H1 (cell line): ENCODE results near the gene MYO16. TPM values are rescaled to one million over a fixed set of nuclear protein-coding genes. Genes with fewer than 3 reads are reported as not detected.

ENCODE experiments used
- CTCF ChIA-PET: fragments of 300-600 bp; sonication (Branson Sonifier 250); formaldehyde crosslinking; loops from one replicate; lab custom pipeline; 2021; ENCODE audit not compliant: partially characterized antibody; lab: Charles Lee
- POLR2A ChIA-PET: fragments of 300-600 bp; sonication (Branson Sonifier 250); formaldehyde crosslinking; loops from one replicate; lab custom pipeline; 2021; ENCODE audit warnings: inconsistent platforms; ENCODE audit not compliant: partially characterized antibody; lab: Charles Lee
- DNase-seq, 2 experiments: peaks; one replicate each; pipeline versions ENCODE4 v3.0.0 to v3.0.0-alpha.2; 2010 to 2022; ENCODE audit warnings: low spot score in 2 of 2, low read depth in 1 of 2, mixed read lengths in 1 of 2
- FAIRE-seq: peaks from 2 replicates; lab custom pipeline; 2011; peaks lifted over from hg19 to GRCh38; lab: Jason Lieb, UNC
- H2AFZ ChIP-seq: 2 replicates; pipeline ENCODE4 v1.8.1; 2012; ENCODE audit warnings: low read length, inconsistent platforms
- H2AK5ac ChIP-seq: 2 replicates; pipeline ENCODE4 v1.6.1; 2013; ENCODE audit warnings: low read depth, low read length
- H2BK120ac ChIP-seq: replicated peaks from 2 replicates; pipeline ENCODE3; 2013; ENCODE audit warnings: low read depth, low read length, inconsistent platforms
- H2BK12ac ChIP-seq: 2 replicates; pipeline ENCODE4 v1.6.1; 2013; ENCODE audit warnings: low read depth, low read length
- H2BK15ac ChIP-seq: 2 replicates; pipeline ENCODE4 v1.6.1; 2013; ENCODE audit warnings: low read length
- H2BK20ac ChIP-seq: 2 replicates; pipeline ENCODE4 v1.6.1; 2013; ENCODE audit warnings: low read length
- H2BK5ac ChIP-seq: 2 replicates; pipeline ENCODE4 v1.6.1; 2013; ENCODE audit warnings: low read depth, low read length
- H3K14ac ChIP-seq: 2 replicates; pipeline ENCODE4 v1.6.1; 2013; ENCODE audit warnings: inconsistent platforms; ENCODE audit not compliant: insufficient read length
- H3K18ac ChIP-seq: 2 replicates; pipeline ENCODE4 v1.6.1; 2013; ENCODE audit warnings: low read length; ENCODE audit errors: extremely low read depth
- H3K23ac ChIP-seq: 2 replicates; pipeline ENCODE4 v1.6.1; 2013; ENCODE audit warnings: inconsistent platforms; ENCODE audit not compliant: insufficient read length
- H3K23me2 ChIP-seq: 2 replicates; pipeline ENCODE4 v1.6.1; 2013; ENCODE audit warnings: low read depth, low read length
- H3K27ac ChIP-seq: 2 replicates; pipeline ENCODE4 v1.6.1; 2011; ENCODE audit warnings: low read depth, low read length, inconsistent platforms
- H3K27me3 ChIP-seq, 4 experiments: replicated peaks in 1 of 4; 1 replicate in 1 of 4; 2 replicates in 3 of 4; pipeline versions ENCODE4 v1.6.1 to v1.8.1; 2011 to 2013; ENCODE audit warnings: low read length in 3 of 4, mild to moderate bottlenecking in 3 of 4, inconsistent platforms in 2 of 4, mixed read lengths in 2 of 4, moderate library complexity in 1 of 4; ENCODE audit not compliant: control insufficient read depth in 3 of 4, insufficient read depth in 3 of 4; ENCODE audit errors: extremely low read depth in 1 of 4
- H3K36me3 ChIP-seq, 4 experiments: 2 replicates each; pipeline versions ENCODE4 v1.6.1 to v1.8.1; 2011 to 2013; ENCODE audit warnings: mild to moderate bottlenecking in 4 of 4, low read length in 3 of 4, moderate library complexity in 2 of 4, control low read depth in 1 of 4, inconsistent platforms in 1 of 4; ENCODE audit not compliant: insufficient read depth in 4 of 4, control insufficient read depth in 2 of 4
- H3K4ac ChIP-seq: replicated peaks from 2 replicates; pipeline ENCODE3; 2013; ENCODE audit warnings: low read length, low read depth, mixed read lengths, inconsistent platforms; ENCODE audit not compliant: insufficient read length
- H3K4me1 ChIP-seq, 4 experiments: replicated peaks in 1 of 4; 1 replicate in 1 of 4; 2 replicates in 3 of 4; pipeline versions ENCODE4 v1.6.1 to v1.8.1; 2011 to 2013; ENCODE audit warnings: low read length in 3 of 4, inconsistent platforms in 2 of 4, mixed read lengths in 1 of 4; ENCODE audit not compliant: insufficient read depth in 4 of 4, control insufficient read depth in 3 of 4
- H3K4me2 ChIP-seq, 2 experiments: 2 replicates each; pipeline versions ENCODE4 v1.6.1 to v1.8.1; 2011 to 2013; ENCODE audit warnings: low read depth in 2 of 2, low read length in 2 of 2, control low read depth in 1 of 2, inconsistent platforms in 1 of 2, mild to moderate bottlenecking in 1 of 2; ENCODE audit not compliant: insufficient read depth in 1 of 2
- H3K4me3 ChIP-seq, 4 experiments: fragments of 200-600, 300-600 bp in 1 of 4; sonication (generic), shearing (Covaris generic), sonication (Bioruptor Twin) in 1 of 4; 2 replicates each; pipeline versions ENCODE4 v1.5.1 to v1.8.1; 2011 to 2016; ENCODE audit warnings: low read length in 4 of 4, low read depth in 3 of 4, control low read depth in 2 of 4, inconsistent platforms in 2 of 4, mild to moderate bottlenecking in 2 of 4, mixed read lengths in 1 of 4, moderate library complexity in 1 of 4; ENCODE audit not compliant: insufficient read depth in 2 of 4; ENCODE audit errors: extremely low read depth in 1 of 4
- H3K56ac ChIP-seq: replicated peaks from 2 replicates; pipeline ENCODE3; 2013; ENCODE audit warnings: low read depth, mild to moderate bottlenecking, mixed read lengths, low read length, inconsistent platforms; ENCODE audit not compliant: insufficient read length
- H3K79me1 ChIP-seq: 2 replicates; pipeline ENCODE4 v1.6.1; 2013; ENCODE audit warnings: low read depth, low read length, control low read depth
- H3K79me2 ChIP-seq, 2 experiments: 2 replicates each; pipeline versions ENCODE4 v1.6.1 to v1.8.1; 2012 to 2013; ENCODE audit warnings: low read length in 2 of 2, mild to moderate bottlenecking in 2 of 2, inconsistent platforms in 1 of 2; ENCODE audit not compliant: insufficient read depth in 2 of 2, control insufficient read depth in 1 of 2
- H3K9ac ChIP-seq, 4 experiments: replicated peaks in 1 of 4; 1 replicate in 1 of 4; 2 replicates in 3 of 4; pipeline versions ENCODE4 v1.6.1 to v1.8.1; 2011 to 2013; ENCODE audit warnings: low read depth in 3 of 4, low read length in 3 of 4, control low read depth in 2 of 4, mild to moderate bottlenecking in 2 of 4, moderate library complexity in 2 of 4, inconsistent platforms in 1 of 4; ENCODE audit errors: extremely low read depth in 1 of 4
- H3K9me3 ChIP-seq, 2 experiments: 2 replicates each; pipeline versions ENCODE4 v1.6.1 to v1.8.1; 2012 to 2013; ENCODE audit warnings: mild to moderate bottlenecking in 2 of 2, moderate library complexity in 2 of 2, control low read depth in 1 of 2, inconsistent platforms in 1 of 2, low read depth in 1 of 2, low read length in 1 of 2, mixed read lengths in 1 of 2; ENCODE audit not compliant: insufficient read depth in 2 of 2
- H4K20me1 ChIP-seq, 2 experiments: replicated peaks in 1 of 2; 2 replicates each; pipeline versions ENCODE3 to v1.8.1; 2011 to 2013; ENCODE audit warnings: inconsistent platforms in 2 of 2, low read length in 2 of 2, mild to moderate bottlenecking in 1 of 2; ENCODE audit not compliant: insufficient read depth in 2 of 2, control insufficient read depth in 1 of 2
- H4K5ac ChIP-seq: 2 replicates; pipeline ENCODE4 v1.6.1; 2013; ENCODE audit warnings: low read length, low read depth, mixed read lengths, inconsistent platforms; ENCODE audit not compliant: insufficient read length
- H4K8ac ChIP-seq: 2 replicates; pipeline ENCODE4 v1.8.0; 2013; ENCODE audit warnings: mild to moderate bottlenecking, moderate library complexity, low read length, inconsistent platforms; ENCODE audit not compliant: insufficient read depth; ENCODE audit errors: extremely low read depth
- H4K91ac ChIP-seq: replicated peaks from 2 replicates; pipeline ENCODE3; 2013; ENCODE audit warnings: low read length, mixed read lengths, inconsistent platforms; ENCODE audit not compliant: insufficient read length
- BCL11A ChIP-seq, 2 experiments: IDR thresholded peaks; one replicate each; pipeline ENCODE4 v1.6.1; 2011; ENCODE audit warnings: low read depth in 2 of 2, low read length in 2 of 2, mild to moderate bottlenecking in 2 of 2
- CTBP2 ChIP-seq: IDR thresholded peaks from 2 replicates; pipeline ENCODE4 v1.7.0; 2011; ENCODE audit warnings: borderline replicate concordance, mild to moderate bottlenecking, moderate library complexity, mixed read lengths, low read length; ENCODE audit not compliant: insufficient read depth, insufficient read length
- CTCF ChIP-seq, 3 experiments: IDR thresholded peaks; 1 replicate in 2 of 3; 2 replicates in 1 of 3; pipeline versions ENCODE4 v1.5.1 to v1.6.1; 2011; ENCODE audit warnings: low read length in 3 of 3, mild to moderate bottlenecking in 3 of 3, inconsistent platforms in 2 of 3, low read depth in 1 of 3, moderate library complexity in 1 of 3; ENCODE audit not compliant: insufficient read depth in 1 of 3; ENCODE audit errors: control extremely low read depth in 1 of 3
- HDAC2 ChIP-seq, 2 experiments: fragments of 300-600 bp in 1 of 2; sonication (generic) in 1 of 2; IDR thresholded peaks; 2 replicates each; pipeline ENCODE4 v1.6.1; 2011 to 2012; ENCODE audit warnings: low read depth in 2 of 2, low read length in 2 of 2, mild to moderate bottlenecking in 2 of 2, moderate library complexity in 2 of 2, borderline replicate concordance in 1 of 2, inconsistent platforms in 1 of 2
- NANOG ChIP-seq: IDR thresholded peaks from 2 replicates; pipeline ENCODE4 v1.6.1; 2011; ENCODE audit warnings: low read length, low read depth, mild to moderate bottlenecking, inconsistent platforms; ENCODE audit not compliant: insufficient read depth, poor library complexity, severe bottlenecking
- POLR2AphosphoS5 ChIP-seq: IDR thresholded peaks from 2 replicates; pipeline ENCODE4 v1.6.1; 2011; ENCODE audit warnings: low read depth, low read length
- SP2 ChIP-seq: IDR thresholded peaks from 2 replicates; pipeline ENCODE4 v1.6.1; 2012; ENCODE audit warnings: mild to moderate bottlenecking, low read length, inconsistent platforms
- YY1 ChIP-seq: IDR thresholded peaks from 2 replicates; pipeline ENCODE4 v1.6.1; 2011; ENCODE audit warnings: low read depth, mild to moderate bottlenecking, low read length
- WGBS, 2 experiments: shearing (Covaris generic) in 1 of 2; methylation state at CpG; one replicate each; pipeline versions ENCODE4 v1.1.6 to v1.1.7; 2013 to 2015; ENCODE audit warnings: low lambda C conversion rate in 2 of 2, mixed read lengths in 2 of 2, inconsistent platforms in 1 of 2, low coverage in 1 of 2, missing lambda C conversion rate in 1 of 2; ENCODE audit not compliant: insufficient replicate concordance in 2 of 2, insufficient coverage in 1 of 2, insufficient read length in 1 of 2; ENCODE audit errors: extremely low coverage in 1 of 2, missing lambda C conversion rate in 1 of 2; 5-methylcytosine and 5-hydroxymethylcytosine counted together
- polyA plus RNA-seq, 7 experiments: library from polyadenylated mRNA; depleted of rRNA in 3 of 7; stranded (reverse) in 5 of 7; unstranded in 2 of 7; fragments of >200 nt in 5 of 7; fragments of 200-250 nt in 2 of 7; gene quantifications; 1 replicate in 5 of 7; 2 replicates in 1 of 7; 4 replicates in 1 of 7; pipeline versions ENCODE4 v1.2.1 to v1.2.3, GENCODE V29; 2011 to 2013; ENCODE audit warnings: missing spikeins in 2 of 7, mixed read lengths in 2 of 7
- total RNA-seq: library from RNA; stranded (reverse); fragmentation: NEBNext Ultra II Directional; extraction: Animal tissue kit (Norgen Biotek cat#: 25700); gene quantifications from 2 replicates; pipeline ENCODE4 v1.2.1, GENCODE V29; 2021
- TF ChIP-seq, protein P1 (sequence below): IDR thresholded peaks from 2 replicates; pipeline ENCODE4 v1.6.1; 2011; ENCODE audit warnings: low read length, improper control_type of control experiment

The MYO16 gene
- total and polyA plus RNA-seq, 2 of the 8 experiments (the other 6 are each of a cell fraction or from before 2014, with no cell fraction given): 0.02 to 0.22 TPM

- Histone ChIP-seq H4K20me1 (no peaks in the 10 kb centered on the region), H4K8ac (no peak overlapping the region), H3K14ac (no peak overlapping the region), H3K56ac (no peak overlapping the region), H2BK12ac (no peak overlapping the region), H2AFZ (no peak overlapping the region), H3K27me3 (no peaks in the 10 kb centered on the region), H3K4me2 (no peak overlapping the region), H2BK5ac (no peak overlapping the region), H2AK5ac (no peak overlapping the region), H3K4me1 (no peaks in the 10 kb centered on the region), H3K4ac (no peak overlapping the region), H3K4me3 (no peak overlapping the region), H2BK20ac (no peak overlapping the region), H3K23ac (no peak overlapping the region), H3K36me3 (no peaks in the 10 kb centered on the region), H4K5ac (no peak overlapping the region), H3K9ac (no peak overlapping the region), H2BK15ac (no peak overlapping the region), H3K23me2 (no peaks in the 10 kb centered on the region), H3K79me1 (no peaks in the 10 kb centered on the region), H2BK120ac (no peak overlapping the region), H4K91ac (no peak overlapping the region), H3K18ac (no peak overlapping the region), H3K27ac (no peak overlapping the region), H3K79me2 (no peaks in the 10 kb centered on the region), H3K9me3 (no peaks in the 10 kb centered on the region; a peak in 1 of 4 replicates)
- no peak for TF ChIP-seq CTCF (IDR thresholded peaks at IDR 0.05; ENCODE audit: control extremely low read depth in 1 of 3, insufficient read depth in 1 of 3, low read depth in 1 of 3, low read length in 3 of 3)
- TF ChIP-seq YY1: no peak
- no peak for TF ChIP-seq SP2
- no peak for TF ChIP-seq HDAC2 (IDR thresholded peaks at IDR 0.05; ENCODE audit: borderline replicate concordance in 1 of 2, low read depth in 2 of 2, low read length in 2 of 2)
- TF ChIP-seq BCL11A (IDR thresholded peaks at IDR 0.05; ENCODE audit: low read depth in 2 of 2, low read length in 2 of 2): no peak
- no peak for TF ChIP-seq NANOG
- TF ChIP-seq, protein P1, sequence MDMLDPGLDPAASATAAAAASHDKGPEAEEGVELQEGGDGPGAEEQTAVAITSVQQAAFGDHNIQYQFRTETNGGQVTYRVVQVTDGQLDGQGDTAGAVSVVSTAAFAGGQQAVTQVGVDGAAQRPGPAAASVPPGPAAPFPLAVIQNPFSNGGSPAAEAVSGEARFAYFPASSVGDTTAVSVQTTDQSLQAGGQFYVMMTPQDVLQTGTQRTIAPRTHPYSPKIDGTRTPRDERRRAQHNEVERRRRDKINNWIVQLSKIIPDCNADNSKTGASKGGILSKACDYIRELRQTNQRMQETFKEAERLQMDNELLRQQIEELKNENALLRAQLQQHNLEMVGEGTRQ: no peak
- TF ChIP-seq POLR2AphosphoS5: no peak
- TF ChIP-seq CTBP2: no peak
- WGBS, 2 experiments: 77% methylated on average over 5 of the region's 5 CpGs; no CpG with 5 or more reads in 1 of the 2 experiments
- FAIRE-seq: no peak
- POLR2A ChIA-PET: no interaction called here
- DNase-seq: no peak
- CTCF ChIA-PET: interaction anchor here (1.1 kb wide), 1 partner anchor 218 kb away, joined by 3 read pairs; no protein-coding TSS in a partner anchor
Observed at GRCh38 chr13:109058087-109058486, 428.7 kb downstream of the MYO16 start.
